ENCODE data around the gene CRHR1.

Gene CRHR1

GRCh38 chr17:45749831-45750335 is 34.2 kb upstream of the CRHR1 start:
- no peak for TF ChIP-seq SIN3A (IDR thresholded peaks at IDR 0.05; ENCODE audit: borderline replicate concordance, insufficient read depth, low read length)
- TF ChIP-seq TAF1 (IDR thresholded peaks at IDR 0.05; ENCODE audit: borderline replicate concordance, insufficient read depth, low read length) = no peak
- TF ChIP-seq, protein P1, sequence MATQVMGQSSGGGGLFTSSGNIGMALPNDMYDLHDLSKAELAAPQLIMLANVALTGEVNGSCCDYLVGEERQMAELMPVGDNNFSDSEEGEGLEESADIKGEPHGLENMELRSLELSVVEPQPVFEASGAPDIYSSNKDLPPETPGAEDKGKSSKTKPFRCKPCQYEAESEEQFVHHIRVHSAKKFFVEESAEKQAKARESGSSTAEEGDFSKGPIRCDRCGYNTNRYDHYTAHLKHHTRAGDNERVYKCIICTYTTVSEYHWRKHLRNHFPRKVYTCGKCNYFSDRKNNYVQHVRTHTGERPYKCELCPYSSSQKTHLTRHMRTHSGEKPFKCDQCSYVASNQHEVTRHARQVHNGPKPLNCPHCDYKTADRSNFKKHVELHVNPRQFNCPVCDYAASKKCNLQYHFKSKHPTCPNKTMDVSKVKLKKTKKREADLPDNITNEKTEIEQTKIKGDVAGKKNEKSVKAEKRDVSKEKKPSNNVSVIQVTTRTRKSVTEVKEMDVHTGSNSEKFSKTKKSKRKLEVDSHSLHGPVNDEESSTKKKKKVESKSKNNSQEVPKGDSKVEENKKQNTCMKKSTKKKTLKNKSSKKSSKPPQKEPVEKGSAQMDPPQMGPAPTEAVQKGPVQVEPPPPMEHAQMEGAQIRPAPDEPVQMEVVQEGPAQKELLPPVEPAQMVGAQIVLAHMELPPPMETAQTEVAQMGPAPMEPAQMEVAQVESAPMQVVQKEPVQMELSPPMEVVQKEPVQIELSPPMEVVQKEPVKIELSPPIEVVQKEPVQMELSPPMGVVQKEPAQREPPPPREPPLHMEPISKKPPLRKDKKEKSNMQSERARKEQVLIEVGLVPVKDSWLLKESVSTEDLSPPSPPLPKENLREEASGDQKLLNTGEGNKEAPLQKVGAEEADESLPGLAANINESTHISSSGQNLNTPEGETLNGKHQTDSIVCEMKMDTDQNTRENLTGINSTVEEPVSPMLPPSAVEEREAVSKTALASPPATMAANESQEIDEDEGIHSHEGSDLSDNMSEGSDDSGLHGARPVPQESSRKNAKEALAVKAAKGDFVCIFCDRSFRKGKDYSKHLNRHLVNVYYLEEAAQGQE (IDR thresholded peaks at IDR 0.05; ENCODE audit: insufficient read depth in 1 of 2, low read depth in 2 of 2, low read length in 2 of 2) = no peak
- TF ChIP-seq FOXP2 (optimal IDR thresholded peaks at IDR 0.05; ENCODE audit: borderline replicate concordance, extremely low read depth, extremely low read length, insufficient read depth) = no peak
- TF ChIP-seq POLR2AphosphoS5 (IDR thresholded peaks at IDR 0.05; ENCODE audit: low read depth, low read length) = no peak

DNA sequence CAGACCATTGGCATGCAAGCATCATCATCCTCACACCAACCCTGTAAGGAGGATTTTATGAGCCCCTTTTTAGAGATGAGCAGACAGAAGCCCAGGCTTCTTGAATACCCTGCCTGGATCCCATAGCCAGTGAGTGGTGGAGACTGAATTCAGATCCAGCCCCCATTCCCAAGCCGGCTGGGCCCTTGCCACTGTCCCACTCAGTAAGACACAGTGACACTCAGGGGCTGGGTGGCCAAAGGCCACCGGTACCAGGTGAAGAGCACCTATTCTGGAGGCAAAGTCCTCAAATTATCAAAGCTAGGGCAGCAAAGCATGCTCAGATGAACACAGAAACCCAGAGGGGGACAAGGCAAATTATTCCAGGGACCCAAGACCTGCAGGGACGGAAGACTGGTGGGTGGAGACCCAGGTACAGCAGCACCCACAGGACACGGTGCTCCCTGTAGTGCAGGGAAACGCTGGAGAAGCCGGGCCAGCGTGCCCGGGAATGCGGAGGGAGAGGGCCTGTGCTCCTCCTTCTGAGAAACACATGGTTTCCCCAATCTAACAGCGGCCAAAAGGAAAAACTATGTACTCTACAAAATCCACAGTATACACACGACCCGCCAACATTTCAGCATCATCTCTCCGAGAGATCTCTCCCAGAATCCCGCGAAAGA is 33.2 kb upstream of the CRHR1 start:
- TF ChIP-seq SIN3A (IDR thresholded peaks at IDR 0.05; ENCODE audit: borderline replicate concordance, insufficient read depth, low read length) (no peak), TAF1 (IDR thresholded peaks at IDR 0.05; ENCODE audit: borderline replicate concordance, insufficient read depth, low read length) (no peak), POLR2AphosphoS5 (IDR thresholded peaks at IDR 0.05; ENCODE audit: low read depth, low read length) (no peak), FOXP2 (optimal IDR thresholded peaks at IDR 0.05; ENCODE audit: borderline replicate concordance, extremely low read depth, extremely low read length, insufficient read depth) (no peak)
- TF ChIP-seq, protein P1 (IDR thresholded peaks at IDR 0.05; ENCODE audit: insufficient read depth in 1 of 2, low read depth in 2 of 2, low read length in 2 of 2) = no peak

DNA sequence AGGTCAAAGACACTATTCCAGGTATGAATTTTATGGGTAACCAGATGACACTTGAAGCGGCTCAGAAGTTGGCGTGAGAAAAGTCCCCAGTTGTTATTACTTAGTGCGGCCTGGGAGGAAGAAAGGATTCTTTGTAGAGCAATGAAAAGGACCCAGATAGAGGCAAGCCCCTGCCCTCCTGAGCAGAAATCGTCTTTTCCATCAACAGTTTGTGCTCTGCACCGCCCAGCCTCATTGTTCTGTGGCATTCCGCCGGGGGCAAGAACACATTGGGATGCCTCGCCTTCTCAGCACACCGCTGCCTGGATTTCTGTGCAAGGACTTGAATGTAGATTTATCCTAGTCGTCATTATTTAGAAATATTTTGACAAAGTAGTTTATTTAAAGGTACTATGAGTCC is 32.7 kb upstream of the CRHR1 start:
- TF ChIP-seq SIN3A (IDR thresholded peaks at IDR 0.05; ENCODE audit: borderline replicate concordance, insufficient read depth, low read length) (no peak), FOXP2 (optimal IDR thresholded peaks at IDR 0.05; ENCODE audit: borderline replicate concordance, extremely low read depth, extremely low read length, insufficient read depth) (no peak), TAF1 (IDR thresholded peaks at IDR 0.05; ENCODE audit: borderline replicate concordance, insufficient read depth, low read length) (no peak), POLR2AphosphoS5 (IDR thresholded peaks at IDR 0.05; ENCODE audit: low read depth, low read length) (no peak)
- TF ChIP-seq, protein P1 (IDR thresholded peaks at IDR 0.05; ENCODE audit: insufficient read depth in 1 of 2, low read depth in 2 of 2, low read length in 2 of 2) = no peak

DNA sequence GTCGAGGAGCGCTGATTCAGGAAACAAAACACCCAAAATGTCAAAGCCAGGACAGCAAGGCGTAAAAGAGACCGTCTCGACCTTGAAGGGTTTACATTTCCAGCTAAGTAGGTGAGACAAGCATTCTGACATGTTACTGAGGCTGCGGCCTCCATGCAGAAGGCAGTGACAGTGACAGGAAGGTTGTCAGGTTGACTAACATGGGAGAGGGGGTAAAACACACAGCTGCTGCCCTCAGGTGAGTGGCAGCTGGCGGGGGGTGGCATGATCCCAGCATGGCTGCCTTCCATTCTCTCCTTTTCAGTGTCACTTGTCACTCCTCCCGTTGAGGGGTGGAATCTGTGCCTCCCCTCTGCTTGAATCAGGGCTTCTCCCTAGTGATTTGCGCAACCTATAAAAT is 31.9 kb upstream of the CRHR1 start:
- no peak for TF ChIP-seq POLR2AphosphoS5 (IDR thresholded peaks at IDR 0.05; ENCODE audit: low read depth, low read length)
- no peak for TF ChIP-seq SIN3A (IDR thresholded peaks at IDR 0.05; ENCODE audit: borderline replicate concordance, insufficient read depth, low read length)
- TF ChIP-seq TAF1 (IDR thresholded peaks at IDR 0.05; ENCODE audit: borderline replicate concordance, insufficient read depth, low read length) = no peak
- TF ChIP-seq, protein P1 (IDR thresholded peaks at IDR 0.05; ENCODE audit: insufficient read depth in 1 of 2, low read depth in 2 of 2, low read length in 2 of 2) = no peak
- no peak for TF ChIP-seq FOXP2 (optimal IDR thresholded peaks at IDR 0.05; ENCODE audit: borderline replicate concordance, extremely low read depth, extremely low read length, insufficient read depth)

Measured in PFSK-1 (cell line).